ENCODE measurements around the gene ZBTB16. TPM values are rescaled to one million over a fixed set of nuclear protein-coding genes. Genes with fewer than 3 reads are reported as not detected.

Gene ZBTB16
- polyA plus RNA-seq, 1 donor (not counting 4 experiments of a cell fraction or from before 2014, with no cell fraction given), result 0.18 TPM

DNA sequence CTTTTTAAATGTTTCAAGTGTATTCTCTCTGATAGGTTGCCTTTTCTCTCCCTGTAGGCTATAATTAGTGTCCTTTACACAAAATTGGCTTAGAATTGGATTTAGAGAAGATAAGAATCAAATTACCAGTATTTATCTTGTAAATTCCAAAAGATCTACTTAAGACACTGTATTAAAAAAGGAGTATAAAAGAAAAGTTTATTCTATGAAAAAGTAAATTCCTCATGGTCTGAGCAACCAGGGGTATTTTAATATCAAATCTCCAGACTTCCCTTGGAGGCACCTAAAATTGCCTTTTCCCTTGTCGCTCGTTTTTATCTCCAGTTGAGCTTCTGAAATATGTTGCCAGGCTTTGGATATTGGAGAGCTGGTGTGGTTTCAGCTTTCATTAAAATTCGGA, 36.4 kb downstream of the ZBTB16 start:
- no peaks in the 10 kb centered on the region for H3K36me3 ChIP-seq (ENCODE audit: control insufficient read depth in 2 of 2, extremely low read depth in 1 of 2, insufficient read depth in 2 of 2, low read length in 2 of 2)
- H3K4me1 ChIP-seq (ENCODE audit: control insufficient read depth, extremely low read depth, insufficient read depth, low read length), result no peaks in the 10 kb centered on the region
- H3K27ac ChIP-seq (ENCODE audit: control insufficient read depth, insufficient read depth, low read length), result no peak overlapping the region
- DNase-seq (ENCODE audit: low read depth, low spot score) (no peak), FAIRE-seq (no peak)
- H3K9me1 ChIP-seq (ENCODE audit: control insufficient read depth, extremely low read depth, insufficient read depth, low read length), result no peaks in the 10 kb centered on the region
- no peaks in the 10 kb centered on the region for H3K79me2 ChIP-seq (ENCODE audit: control insufficient read depth, insufficient read depth, low read length)
- TF ChIP-seq EZH2 (IDR thresholded peaks at IDR 0.05; ENCODE audit: low read length), result no peak
- TF ChIP-seq, protein P1, sequence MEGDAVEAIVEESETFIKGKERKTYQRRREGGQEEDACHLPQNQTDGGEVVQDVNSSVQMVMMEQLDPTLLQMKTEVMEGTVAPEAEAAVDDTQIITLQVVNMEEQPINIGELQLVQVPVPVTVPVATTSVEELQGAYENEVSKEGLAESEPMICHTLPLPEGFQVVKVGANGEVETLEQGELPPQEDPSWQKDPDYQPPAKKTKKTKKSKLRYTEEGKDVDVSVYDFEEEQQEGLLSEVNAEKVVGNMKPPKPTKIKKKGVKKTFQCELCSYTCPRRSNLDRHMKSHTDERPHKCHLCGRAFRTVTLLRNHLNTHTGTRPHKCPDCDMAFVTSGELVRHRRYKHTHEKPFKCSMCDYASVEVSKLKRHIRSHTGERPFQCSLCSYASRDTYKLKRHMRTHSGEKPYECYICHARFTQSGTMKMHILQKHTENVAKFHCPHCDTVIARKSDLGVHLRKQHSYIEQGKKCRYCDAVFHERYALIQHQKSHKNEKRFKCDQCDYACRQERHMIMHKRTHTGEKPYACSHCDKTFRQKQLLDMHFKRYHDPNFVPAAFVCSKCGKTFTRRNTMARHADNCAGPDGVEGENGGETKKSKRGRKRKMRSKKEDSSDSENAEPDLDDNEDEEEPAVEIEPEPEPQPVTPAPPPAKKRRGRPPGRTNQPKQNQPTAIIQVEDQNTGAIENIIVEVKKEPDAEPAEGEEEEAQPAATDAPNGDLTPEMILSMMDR (optimal IDR thresholded peaks at IDR 0.05 in 1 of 3, IDR thresholded peaks at IDR 0.05 in 1 of 3, conservative IDR thresholded peaks at IDR 0.05 in 1 of 3; ENCODE audit: extremely low read depth in 1 of 3, insufficient read depth in 2 of 3, low read length in 3 of 3), result no peak
- no peaks in the 10 kb centered on the region for H3K9me3 ChIP-seq (ENCODE audit: control insufficient read depth, low read depth, low read length)
- no peaks in the 10 kb centered on the region for H3K27me3 ChIP-seq (ENCODE audit: control insufficient read depth, extremely low read depth, insufficient read depth, low read length)
- H3K4me2 ChIP-seq (ENCODE audit: control insufficient read depth, extremely low read depth, insufficient read depth, low read depth, low read length), result no peak overlapping the region
- H2AFZ ChIP-seq (ENCODE audit: control insufficient read depth, low read length), result no peak overlapping the region
- no peaks in the 10 kb centered on the region for H4K20me1 ChIP-seq (ENCODE audit: control insufficient read depth, extremely low read depth, insufficient read depth, low read length)
- dilution Hi-C loops (cut with MboI; ENCODE audit: extremely low pct_ligation_motif_present, low sequenced_read_pairs), result no loop called here
- no peak overlapping the region for H3K4me3 ChIP-seq (ENCODE audit: control insufficient read depth in 2 of 3, extremely low read depth in 1 of 3, insufficient read depth in 2 of 3, low read depth in 1 of 3, low read length in 3 of 3)
- no peak overlapping the region for H3K9ac ChIP-seq (ENCODE audit: control insufficient read depth, extremely low read depth, insufficient read depth, low read length)

DNA sequence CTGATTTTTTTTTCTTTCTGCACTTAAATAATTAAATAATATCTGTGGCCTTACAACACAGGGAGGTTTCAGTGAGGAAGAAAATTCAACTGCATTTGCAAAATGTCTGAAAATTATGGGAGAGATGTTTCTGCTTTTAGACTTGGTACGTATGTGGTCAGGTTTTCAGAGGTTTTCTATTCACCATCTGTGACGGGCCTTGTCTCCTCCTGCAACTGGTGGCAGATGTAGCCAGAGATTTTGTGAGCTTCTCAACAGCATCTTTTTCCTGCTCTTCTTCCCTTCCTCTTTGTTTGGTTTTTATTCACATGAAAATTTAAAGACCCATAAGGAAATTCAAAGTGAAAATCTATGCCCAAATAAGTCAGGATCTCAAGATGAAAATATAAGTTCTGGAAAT, 38.3 kb downstream of the ZBTB16 start:
- H3K27ac ChIP-seq (ENCODE audit: control insufficient read depth, insufficient read depth, low read length), result no peak overlapping the region
- TF ChIP-seq, protein P1 (optimal IDR thresholded peaks at IDR 0.05 in 1 of 3, IDR thresholded peaks at IDR 0.05 in 1 of 3, conservative IDR thresholded peaks at IDR 0.05 in 1 of 3; ENCODE audit: extremely low read depth in 1 of 3, insufficient read depth in 2 of 3, low read length in 3 of 3), result no peak
- TF ChIP-seq EZH2 (IDR thresholded peaks at IDR 0.05; ENCODE audit: low read length), result no peak
- no peak overlapping the region for H2AFZ ChIP-seq (ENCODE audit: control insufficient read depth, low read length)
- no peak for DNase-seq (ENCODE audit: low read depth, low spot score)
- H4K20me1 ChIP-seq (ENCODE audit: control insufficient read depth, extremely low read depth, insufficient read depth, low read length), result no peaks in the 10 kb centered on the region
- H3K9ac ChIP-seq (ENCODE audit: control insufficient read depth, extremely low read depth, insufficient read depth, low read length), result no peak overlapping the region
- no peaks in the 10 kb centered on the region for H3K27me3 ChIP-seq (ENCODE audit: control insufficient read depth, extremely low read depth, insufficient read depth, low read length)
- no peaks in the 10 kb centered on the region for H3K79me2 ChIP-seq (ENCODE audit: control insufficient read depth, insufficient read depth, low read length)
- dilution Hi-C loops (cut with MboI; ENCODE audit: extremely low pct_ligation_motif_present, low sequenced_read_pairs), result no loop called here
- no peaks in the 10 kb centered on the region for H3K9me1 ChIP-seq (ENCODE audit: control insufficient read depth, extremely low read depth, insufficient read depth, low read length)
- H3K36me3 ChIP-seq (ENCODE audit: control insufficient read depth in 2 of 2, extremely low read depth in 1 of 2, insufficient read depth in 2 of 2, low read length in 2 of 2), result no peaks in the 10 kb centered on the region
- no peak overlapping the region for H3K4me3 ChIP-seq (ENCODE audit: control insufficient read depth in 2 of 3, extremely low read depth in 1 of 3, insufficient read depth in 2 of 3, low read depth in 1 of 3, low read length in 3 of 3)
- no peak for FAIRE-seq
- no peak overlapping the region for H3K4me2 ChIP-seq (ENCODE audit: control insufficient read depth, extremely low read depth, insufficient read depth, low read depth, low read length)
- H3K4me1 ChIP-seq (ENCODE audit: control insufficient read depth, extremely low read depth, insufficient read depth, low read length), result no peaks in the 10 kb centered on the region
- no peaks in the 10 kb centered on the region for H3K9me3 ChIP-seq (ENCODE audit: control insufficient read depth, low read depth, low read length)
